GM12878 (cell line): ENCODE data around the gene PITPNB. TPM values are rescaled to one million over a fixed set of nuclear protein-coding genes. Genes with fewer than 3 reads are reported as not detected.

Source experiments
- ATAC-seq: fragments of 200-7000 bp; cut with Tn5 transposase; 3 replicates; pipeline ENCODE4 v1.9.1; 2020; ENCODE audit warnings: mild to moderate bottlenecking, moderate library complexity
- BruUV-seq: library from RNA; stranded (reverse); fragments of 400-500 nt; replicated peaks from 2 replicates; lab custom pipeline; 2021; lab: Mats Ljungman, UMichigan
- CTCF ChIA-PET: fragments of 300-600 bp; sonication (Branson Sonifier 250); formaldehyde crosslinking; extraction: SDS; loops from one replicate; lab custom pipeline; 2021; ENCODE audit warnings: inconsistent platforms; lab: Yijun Ruan, JAX
- POLR2A ChIA-PET: fragments of 350-600 bp; formaldehyde crosslinking; extraction: SDS; loops from one replicate; lab custom pipeline; 2021; ENCODE audit warnings: inconsistent platforms; lab: Charles Lee
- RAD21 ChIA-PET: fragments of 300-600 bp; sonication (Branson Sonifier 250); formaldehyde crosslinking; loops from one replicate; lab custom pipeline; 2023; ENCODE audit warnings: antibody characterized with exemption; ENCODE audit not compliant: unreplicated experiment; lab: Charles Lee
- SMC1A ChIA-PET: fragments of 300-600 bp; sonication (Branson Sonifier 250); formaldehyde crosslinking; loops from one replicate; lab custom pipeline; 2023; ENCODE audit not compliant: unreplicated experiment, uncharacterized antibody; lab: Charles Lee
- DNase-seq: peaks from one replicate; pipeline ENCODE4 v3.0.0-alpha.2; 2011; ENCODE audit warnings: low read depth, low spot score
- FAIRE-seq: peaks from 3 replicates; lab custom pipeline; 2011; peaks lifted over from hg19 to GRCh38; lab: Jason Lieb, UNC
- H2AFZ ChIP-seq: 2 replicates; pipeline ENCODE4 v1.6.0; 2011; ENCODE audit warnings: low read depth, low read length, control low read depth; ENCODE audit not compliant: control insufficient read depth
- H3K27ac ChIP-seq: 2 replicates; pipeline ENCODE4 v1.5.1; 2011; ENCODE audit warnings: control low read depth; ENCODE audit not compliant: control insufficient read depth, insufficient read depth
- H3K27me3 ChIP-seq, 2 experiments: replicated peaks in 1 of 2; 2 replicates each; pipeline versions ENCODE4 v1.6.0 to v1.6.1; 2011; ENCODE audit warnings: low read length in 1 of 2; ENCODE audit not compliant: control insufficient read depth in 2 of 2, insufficient read depth in 2 of 2
- H3K36me3 ChIP-seq, 2 experiments: 2 replicates each; pipeline ENCODE4 v1.5.1; 2011; ENCODE audit warnings: low read length in 1 of 2; ENCODE audit not compliant: control insufficient read depth in 2 of 2, insufficient read depth in 2 of 2
- H3K4me1 ChIP-seq: 2 replicates; pipeline ENCODE4 v1.6.1; 2011; ENCODE audit warnings: mild to moderate bottlenecking, low read length, moderate library complexity, mixed read lengths; ENCODE audit not compliant: control insufficient read depth, insufficient read depth
- H3K4me2 ChIP-seq: 2 replicates; pipeline ENCODE4 v1.6.0; 2011; ENCODE audit warnings: control low read depth; ENCODE audit not compliant: control insufficient read depth, insufficient read depth
- H3K4me3 ChIP-seq: fragments of 200-600 bp; sonication (generic); 2 replicates; pipeline ENCODE4 v1.5.1; 2016
- H3K79me2 ChIP-seq: 2 replicates; pipeline ENCODE4 v1.6.0; 2011; ENCODE audit warnings: low read length; ENCODE audit not compliant: control insufficient read depth, insufficient read depth
- H3K9ac ChIP-seq: 2 replicates; pipeline ENCODE4 v1.8.0; 2011; ENCODE audit warnings: low read length, control low read depth, mixed read lengths; ENCODE audit not compliant: control insufficient read depth, insufficient read depth
- H3K9me3 ChIP-seq: replicated peaks from 3 replicates; pipeline ENCODE4 v1.5.1; 2011; ENCODE audit warnings: mild to moderate bottlenecking, low read length; ENCODE audit not compliant: control insufficient read depth, insufficient read depth
- H4K20me1 ChIP-seq: 2 replicates; pipeline ENCODE4 v1.6.0; 2011; ENCODE audit not compliant: control insufficient read depth, insufficient read depth
- ATF7 ChIP-seq: fragments of 450-650 bp; IDR thresholded peaks from 2 replicates; pipeline ENCODE4 v1.6.1; 2016; ENCODE audit warnings: low read depth, mild to moderate bottlenecking
- E4F1 ChIP-seq: fragments of 450-650 bp; IDR thresholded peaks from 2 replicates; pipeline ENCODE4 v1.6.1; 2018; ENCODE audit warnings: borderline replicate concordance, mild to moderate bottlenecking; ENCODE audit not compliant: partially characterized antibody
- ESRRA ChIP-seq: IDR thresholded peaks from 2 replicates; pipeline ENCODE4 v1.6.1; 2012; ENCODE audit warnings: mild to moderate bottlenecking, low read length, improper control_type of control experiment
- GABPA ChIP-seq: IDR thresholded peaks from 2 replicates; pipeline ENCODE4 v1.6.1; 2014; ENCODE audit warnings: antibody characterized with exemption, low read depth, mild to moderate bottlenecking, inconsistent platforms
- KAT2A ChIP-seq: conservative IDR thresholded peaks from 2 replicates; pipeline ENCODE4 v1.6.1; 2011; ENCODE audit warnings: low read depth, low read length; ENCODE audit not compliant: control insufficient read depth
- MEF2A ChIP-seq: IDR thresholded peaks from 2 replicates; pipeline ENCODE4 v1.6.1; 2011; ENCODE audit warnings: low read depth, mild to moderate bottlenecking, low read length, moderate library complexity; ENCODE audit not compliant: insufficient read depth
- NR2F1 ChIP-seq: fragments of 450-650 bp; conservative IDR thresholded peaks from 2 replicates; pipeline ENCODE4 v1.6.1; 2017; ENCODE audit warnings: mild to moderate bottlenecking
- RCOR1 ChIP-seq: conservative IDR thresholded peaks from 2 replicates; pipeline ENCODE4 v1.6.1; 2012; ENCODE audit warnings: low read depth, low read length, improper control_type of control experiment
- WRNIP1 ChIP-seq: IDR thresholded peaks from 2 replicates; pipeline ENCODE4 v1.6.1; 2011; ENCODE audit warnings: low read depth, low read length, improper control_type of control experiment, borderline replicate concordance
- ZNF592 ChIP-seq: fragments of 450-650 bp; IDR thresholded peaks from 2 replicates; pipeline ENCODE4 v1.6.1; 2017; ENCODE audit warnings: mild to moderate bottlenecking, moderate library complexity
- WGBS: methylation state at CpG from one replicate; pipeline ENCODE4 v1.1.6; 2016; ENCODE audit warnings: low lambda C conversion rate; ENCODE audit not compliant: insufficient replicate concordance, insufficient coverage; ENCODE audit errors: missing lambda C conversion rate; 5-methylcytosine and 5-hydroxymethylcytosine counted together
- in situ Hi-C: fragments of 300-500 bp; cut with MboI; formaldehyde crosslinking; loops from 9 replicates; pipeline ENCODE4 v1.14.3; 2018; ENCODE audit warnings: mixed read lengths
- intact Hi-C: fragments of 100-400 bp; cut with micrococcal nuclease; formaldehyde crosslinking; loops from one replicate; pipeline ENCODE4 v1.14.2; 2022; ENCODE audit not compliant: unreplicated experiment
- polyA plus RNA-seq, 11 experiments: library from polyadenylated mRNA; depleted of rRNA in 4 of 11; unstranded in 6 of 11; stranded (reverse) in 5 of 11; fragments of >200 nt; fragmentation: Nextera tagmentation in 4 of 11; fragmentation: Illumina TruSeq in 1 of 11; extraction: Ambion mirVana in 4 of 11; extraction: Trizol in 1 of 11; gene quantifications; 1 replicate in 1 of 11; 2 replicates in 10 of 11; pipeline versions ENCODE4 v1.2.1 to v1.2.3, GENCODE V29; 2011 to 2016; ENCODE audit warnings: inconsistent platforms in 2 of 11, missing spikeins in 2 of 11, low read depth in 1 of 11
- total RNA-seq, 4 experiments: library from RNA; depleted of rRNA in 3 of 4; stranded (reverse); fragments of >200 nt in 3 of 4; fragmentation: Illumina TruSeq in 1 of 4; extraction: Trizol in 1 of 4; gene quantifications; 2 replicates each; pipeline versions ENCODE4 v1.2.1 to v1.2.3, GENCODE V29; 2013 to 2021
- TF ChIP-seq, protein P1 (sequence below): IDR thresholded peaks from 2 replicates; pipeline ENCODE4 v1.6.1; 2012; ENCODE audit warnings: low read length, inconsistent platforms

PITPNB gene
- total and polyA plus RNA-seq, 10 of the 15 experiments (the other 5 are each of a cell fraction or from before 2014, with no cell fraction given) = 19.7 to 116 (median 64.9) TPM

DNA sequence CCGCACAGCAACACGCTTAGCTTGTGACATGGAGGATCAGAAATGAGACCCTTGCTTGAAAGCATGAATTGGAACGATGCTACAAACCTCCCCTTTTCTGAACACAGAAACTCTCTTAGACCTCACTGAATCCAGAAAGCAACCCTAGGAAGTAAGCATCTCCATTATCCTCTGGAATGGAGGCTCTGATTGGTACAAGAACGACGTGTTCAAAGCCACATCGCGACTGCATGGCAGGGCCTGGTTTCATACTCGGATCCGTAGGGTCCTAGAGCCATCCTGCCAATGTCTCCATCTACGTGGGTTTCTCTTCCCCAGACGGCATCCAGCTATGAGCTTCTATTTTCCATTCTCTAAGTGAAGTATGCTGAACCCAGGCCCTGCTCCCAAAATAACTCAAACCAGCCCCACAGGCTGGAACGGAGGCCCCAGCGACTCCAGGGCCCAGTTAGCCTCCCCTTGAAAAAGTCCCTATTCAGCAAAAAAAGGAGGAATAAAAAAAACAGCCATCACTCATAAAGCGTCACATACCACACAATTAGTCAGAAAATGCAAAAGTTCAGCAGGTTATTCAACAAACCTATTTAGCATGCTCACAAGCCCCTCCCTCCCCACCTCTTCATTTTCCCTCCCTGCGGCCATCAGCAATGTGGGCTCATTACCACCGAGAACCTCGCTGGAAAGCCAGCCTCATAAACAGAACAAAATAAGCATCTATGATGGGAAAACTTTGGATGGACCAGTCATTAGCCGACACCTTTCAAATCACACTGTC, 110.4 kb downstream of the PITPNB start:
- no peak overlapping the region for H3K4me2 ChIP-seq
- intact Hi-C loops (no loop called here), in situ Hi-C loops (no loop called here)
- H2AFZ ChIP-seq = no peak overlapping the region
- ChIA-PET CTCF (interaction anchor here (0.6 kb wide), 1 partner anchor 12 kb away, joined by 3 read pairs; no protein-coding TSS in a partner anchor), POLR2A (no interaction called here), SMC1A (no interaction called here), RAD21 (no interaction called here)
- no peak for FAIRE-seq
- no peak overlapping the region for H3K27ac ChIP-seq
- no peaks in the 10 kb centered on the region for H3K9me3 ChIP-seq
- no TSS peak for BruUV-seq
- H3K9ac ChIP-seq = no peak overlapping the region
- no peak for DNase-seq
- H4K20me1 ChIP-seq = no peaks in the 10 kb centered on the region
- H3K79me2 ChIP-seq = no peaks in the 10 kb centered on the region
- no peak for TF ChIP-seq RCOR1
- TF ChIP-seq ESRRA = no peak
- no peak for TF ChIP-seq ZNF592
- TF ChIP-seq ATF7 = no peak
- no peak for TF ChIP-seq NR2F1
- TF ChIP-seq E4F1 = no peak
- no peak for TF ChIP-seq GABPA
- TF ChIP-seq MEF2A = no peak
- TF ChIP-seq KAT2A = no peak
- TF ChIP-seq WRNIP1 = no peak
- TF ChIP-seq, protein P1, sequence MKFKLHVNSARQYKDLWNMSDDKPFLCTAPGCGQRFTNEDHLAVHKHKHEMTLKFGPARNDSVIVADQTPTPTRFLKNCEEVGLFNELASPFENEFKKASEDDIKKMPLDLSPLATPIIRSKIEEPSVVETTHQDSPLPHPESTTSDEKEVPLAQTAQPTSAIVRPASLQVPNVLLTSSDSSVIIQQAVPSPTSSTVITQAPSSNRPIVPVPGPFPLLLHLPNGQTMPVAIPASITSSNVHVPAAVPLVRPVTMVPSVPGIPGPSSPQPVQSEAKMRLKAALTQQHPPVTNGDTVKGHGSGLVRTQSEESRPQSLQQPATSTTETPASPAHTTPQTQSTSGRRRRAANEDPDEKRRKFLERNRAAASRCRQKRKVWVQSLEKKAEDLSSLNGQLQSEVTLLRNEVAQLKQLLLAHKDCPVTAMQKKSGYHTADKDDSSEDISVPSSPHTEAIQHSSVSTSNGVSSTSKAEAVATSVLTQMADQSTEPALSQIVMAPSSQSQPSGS = no peak
- no peaks in the 10 kb centered on the region; a peak in 1 of 4 replicates for H3K27me3 ChIP-seq
- no peaks in the 10 kb centered on the region for H3K4me1 ChIP-seq
- H3K36me3 ChIP-seq = no peaks in the 10 kb centered on the region
- no peak for ATAC-seq
- WGBS = 42% methylated on average over 18 of the region's 18 CpGs
- no peak overlapping the region for H3K4me3 ChIP-seq
